ENCODE measurements around the gene TSC1. TPM values are rescaled to one million over a fixed set of nuclear protein-coding genes. Genes with fewer than 3 reads are reported as not detected.

Gene TSC1
- total RNA-seq, 1 donor from 2014 or later: 69.0 TPM

DNA sequence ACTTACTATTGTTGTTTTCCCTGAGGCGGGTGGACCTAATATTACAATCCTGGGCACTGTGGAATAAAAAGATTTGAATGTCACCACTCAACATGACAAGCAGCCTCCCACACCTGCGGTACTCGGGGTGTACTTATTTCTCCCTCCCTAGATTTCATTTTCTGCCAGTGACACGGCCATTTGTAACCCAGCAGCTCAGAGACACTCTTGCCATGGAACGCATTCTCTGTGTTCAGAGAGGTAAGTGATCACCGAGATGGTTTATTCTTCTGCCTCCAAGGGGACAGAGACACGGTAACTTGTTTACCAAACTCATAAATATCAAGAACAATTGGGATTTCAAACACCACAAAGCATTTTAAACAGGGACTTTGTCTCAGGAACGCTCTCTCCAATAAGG lies 77.5 kb downstream of the TSC1 start:
- TF ChIP-seq, protein P1, sequence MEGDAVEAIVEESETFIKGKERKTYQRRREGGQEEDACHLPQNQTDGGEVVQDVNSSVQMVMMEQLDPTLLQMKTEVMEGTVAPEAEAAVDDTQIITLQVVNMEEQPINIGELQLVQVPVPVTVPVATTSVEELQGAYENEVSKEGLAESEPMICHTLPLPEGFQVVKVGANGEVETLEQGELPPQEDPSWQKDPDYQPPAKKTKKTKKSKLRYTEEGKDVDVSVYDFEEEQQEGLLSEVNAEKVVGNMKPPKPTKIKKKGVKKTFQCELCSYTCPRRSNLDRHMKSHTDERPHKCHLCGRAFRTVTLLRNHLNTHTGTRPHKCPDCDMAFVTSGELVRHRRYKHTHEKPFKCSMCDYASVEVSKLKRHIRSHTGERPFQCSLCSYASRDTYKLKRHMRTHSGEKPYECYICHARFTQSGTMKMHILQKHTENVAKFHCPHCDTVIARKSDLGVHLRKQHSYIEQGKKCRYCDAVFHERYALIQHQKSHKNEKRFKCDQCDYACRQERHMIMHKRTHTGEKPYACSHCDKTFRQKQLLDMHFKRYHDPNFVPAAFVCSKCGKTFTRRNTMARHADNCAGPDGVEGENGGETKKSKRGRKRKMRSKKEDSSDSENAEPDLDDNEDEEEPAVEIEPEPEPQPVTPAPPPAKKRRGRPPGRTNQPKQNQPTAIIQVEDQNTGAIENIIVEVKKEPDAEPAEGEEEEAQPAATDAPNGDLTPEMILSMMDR (IDR thresholded peaks at IDR 0.05; ENCODE audit: unreplicated experiment): no peak
- no peak overlapping the region for H3K4me3 Mint-ChIP-seq (ENCODE audit: low read depth)
- H3K4me1 Mint-ChIP-seq (ENCODE audit: low read depth): no peaks in the 10 kb centered on the region
- no peak overlapping the region for H3K27ac Mint-ChIP-seq
- H3K9me3 Mint-ChIP-seq (ENCODE audit: low read depth): no peaks in the 10 kb centered on the region
- no peak for DNase-seq (ENCODE audit: low spot score, unreplicated experiment)
- H3K36me3 Mint-ChIP-seq (ENCODE audit: insufficient read depth): no peaks in the 10 kb centered on the region
- H3K27me3 Mint-ChIP-seq: peaks cover 4% of the 10 kb centered on the region

DNA sequence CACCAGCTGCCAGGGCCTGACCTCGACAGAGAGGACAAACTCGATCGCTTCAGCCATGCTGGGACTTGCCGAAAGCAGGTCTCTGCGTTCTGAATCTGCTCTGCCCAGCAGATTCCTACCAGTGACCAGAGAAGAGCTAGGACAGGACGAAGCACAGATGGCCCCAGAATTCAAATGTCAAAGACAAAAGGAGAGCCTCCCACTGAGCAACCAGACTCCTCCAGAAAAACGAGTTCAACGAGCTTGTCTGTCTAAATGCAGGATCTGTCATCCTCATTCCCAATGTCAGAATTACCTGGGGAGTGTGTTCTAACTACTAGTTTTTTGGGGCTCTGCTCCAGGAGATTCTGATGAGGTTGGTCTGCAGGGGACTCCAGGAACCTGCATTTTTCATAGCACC lies 79.7 kb downstream of the TSC1 start:
- Mint-ChIP-seq H3K27me3 (no peaks in the 10 kb centered on the region), H3K4me1 (ENCODE audit: low read depth) (no peaks in the 10 kb centered on the region), H3K27ac (no peak overlapping the region), H3K9me3 (ENCODE audit: low read depth) (no peaks in the 10 kb centered on the region), H3K36me3 (ENCODE audit: insufficient read depth) (no peaks in the 10 kb centered on the region), H3K4me3 (ENCODE audit: low read depth) (no peak overlapping the region)
- DNase-seq (ENCODE audit: low spot score, unreplicated experiment): no peak
- TF ChIP-seq, protein P1 (IDR thresholded peaks at IDR 0.05; ENCODE audit: unreplicated experiment): no peak

DNA sequence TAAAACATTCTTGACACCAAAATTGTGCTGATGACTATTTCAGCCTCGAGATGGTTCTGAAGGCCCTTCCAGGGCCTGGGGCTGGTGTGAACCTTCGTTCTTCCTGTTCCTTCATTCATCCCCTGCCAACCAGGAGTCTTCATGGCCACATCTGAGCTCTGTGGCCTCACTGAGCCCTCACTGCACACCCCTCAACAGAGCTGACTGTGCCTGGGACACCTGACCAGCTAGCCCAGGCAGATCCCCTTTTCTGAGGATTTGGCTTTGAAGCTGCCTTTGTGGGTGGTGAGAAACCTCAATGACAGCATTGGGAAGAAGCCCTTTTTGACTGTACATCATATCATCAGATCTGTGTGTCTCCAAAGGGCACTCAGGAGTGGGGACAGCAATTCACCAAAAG lies 80.1 kb downstream of the TSC1 start:
- no peaks in the 10 kb centered on the region for H3K9me3 Mint-ChIP-seq (ENCODE audit: low read depth)
- DNase-seq (ENCODE audit: low spot score, unreplicated experiment): no peak
- H3K27ac Mint-ChIP-seq: no peak overlapping the region
- H3K27me3 Mint-ChIP-seq: no peaks in the 10 kb centered on the region
- H3K36me3 Mint-ChIP-seq (ENCODE audit: insufficient read depth): no peaks in the 10 kb centered on the region
- H3K4me1 Mint-ChIP-seq (ENCODE audit: low read depth): no peaks in the 10 kb centered on the region
- TF ChIP-seq, protein P1 (IDR thresholded peaks at IDR 0.05; ENCODE audit: unreplicated experiment): no peak
- H3K4me3 Mint-ChIP-seq (ENCODE audit: low read depth): no peak overlapping the region

DNA sequence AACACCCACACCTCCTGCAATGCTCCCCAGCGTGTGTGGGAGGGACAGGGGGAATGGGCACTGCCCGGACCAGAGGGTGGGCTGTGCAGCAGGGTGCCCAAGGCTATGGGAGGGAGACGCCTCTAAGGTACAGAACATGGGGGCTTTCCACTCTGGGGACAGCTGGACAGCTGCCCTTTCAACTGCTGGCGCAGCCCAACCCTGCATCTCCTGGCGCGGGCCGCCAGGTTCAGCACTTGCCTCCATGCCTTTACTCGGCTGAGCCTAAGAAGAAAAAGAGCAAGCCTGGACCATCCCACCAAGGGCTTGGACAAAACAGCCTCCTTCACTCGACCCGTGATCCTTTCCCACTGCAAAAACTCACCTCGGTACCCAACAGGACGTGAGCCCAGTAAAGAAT lies 81.3 kb downstream of the TSC1 start:
- no peaks in the 10 kb centered on the region for H3K4me1 Mint-ChIP-seq (ENCODE audit: low read depth)
- no peaks in the 10 kb centered on the region for H3K36me3 Mint-ChIP-seq (ENCODE audit: insufficient read depth)
- no peak overlapping the region for H3K27ac Mint-ChIP-seq
- DNase-seq (ENCODE audit: low spot score, unreplicated experiment): no peak
- no peaks in the 10 kb centered on the region for H3K9me3 Mint-ChIP-seq (ENCODE audit: low read depth)
- TF ChIP-seq, protein P1 (IDR thresholded peaks at IDR 0.05; ENCODE audit: unreplicated experiment): no peak
- H3K27me3 Mint-ChIP-seq: no peaks in the 10 kb centered on the region
- no peak overlapping the region for H3K4me3 Mint-ChIP-seq (ENCODE audit: low read depth)

DNA sequence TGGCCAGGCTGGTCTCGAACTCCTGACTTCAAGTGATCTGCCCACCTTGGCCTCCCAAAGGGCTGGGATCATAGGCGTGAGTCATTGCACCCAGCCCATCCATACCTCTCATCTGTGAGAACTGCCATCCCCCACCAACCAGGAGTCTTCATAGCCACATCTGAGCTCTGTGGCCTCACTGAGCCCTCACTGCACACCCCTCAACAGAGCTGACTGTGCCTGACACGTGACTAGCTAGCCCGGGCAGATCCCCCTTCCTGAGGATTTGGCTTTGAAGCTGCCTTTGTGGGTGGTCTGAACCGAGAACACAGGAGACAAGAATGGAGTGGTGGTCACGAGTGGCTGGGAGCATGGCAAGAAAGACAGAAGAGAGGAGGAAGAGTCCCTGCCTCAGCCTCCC lies 81.9 kb downstream of the TSC1 start:
- DNase-seq (ENCODE audit: low spot score, unreplicated experiment): no peak
- no peaks in the 10 kb centered on the region for H3K36me3 Mint-ChIP-seq (ENCODE audit: insufficient read depth)

More for the DNA sequence above, 81.9 kb downstream of the TSC1 start:
- H3K4me1 Mint-ChIP-seq (ENCODE audit: low read depth): no peaks in the 10 kb centered on the region
- no peak overlapping the region for H3K27ac Mint-ChIP-seq
- no peaks in the 10 kb centered on the region for H3K27me3 Mint-ChIP-seq
- TF ChIP-seq, protein P1 (IDR thresholded peaks at IDR 0.05; ENCODE audit: unreplicated experiment): no peak
- H3K4me3 Mint-ChIP-seq (ENCODE audit: low read depth): no peak overlapping the region
- no peaks in the 10 kb centered on the region for H3K9me3 Mint-ChIP-seq (ENCODE audit: low read depth)

Measured in progenitor cell of endocrine pancreas (in vitro differentiated cells).